Measurements from ENCODE around the gene MTHFD2L.

GRCh38 chr4:74284053-74284452 lies 126.1 kb downstream of the MTHFD2L start:
- TF ChIP-seq CTCF (IDR thresholded peaks at IDR 0.05), result no peak
- TF ChIP-seq POLR2A (IDR thresholded peaks at IDR 0.05), result no peak
